AG04449 (cell line): Measurements from ENCODE around the gene RNH1.

Experiments used
- CTCF ChIA-PET: fragments of 350-600 bp; formaldehyde crosslinking; extraction: SDS; loops from one replicate; lab custom pipeline; 2021; ENCODE audit warnings: antibody characterized with exemption; lab: Yijun Ruan, JAX
- POLR2A ChIA-PET: fragments of 400-600, 350-600 bp; formaldehyde crosslinking; extraction: SDS; loops from one replicate; lab custom pipeline; 2020; ENCODE audit warnings: antibody characterized with exemption, inconsistent platforms; lab: Yijun Ruan, JAX
- DNase-seq: peaks from one replicate; pipeline ENCODE4 v3.0.0-alpha.2; 2010; ENCODE audit warnings: low read depth, low spot score
- H3K4me3 ChIP-seq: 2 replicates; pipeline ENCODE4 v1.5.1; 2011; ENCODE audit warnings: low read depth, mild to moderate bottlenecking, control low read depth, low read length
- TF ChIP-seq, protein P1 (sequence below): IDR thresholded peaks from one replicate; pipeline ENCODE4 v1.5.1; 2011; ENCODE audit warnings: mild to moderate bottlenecking, moderate library complexity, low read length, control low read depth, inconsistent platforms; ENCODE audit not compliant: insufficient read depth; ENCODE audit errors: missing control alignments

RNH1 gene

DNA sequence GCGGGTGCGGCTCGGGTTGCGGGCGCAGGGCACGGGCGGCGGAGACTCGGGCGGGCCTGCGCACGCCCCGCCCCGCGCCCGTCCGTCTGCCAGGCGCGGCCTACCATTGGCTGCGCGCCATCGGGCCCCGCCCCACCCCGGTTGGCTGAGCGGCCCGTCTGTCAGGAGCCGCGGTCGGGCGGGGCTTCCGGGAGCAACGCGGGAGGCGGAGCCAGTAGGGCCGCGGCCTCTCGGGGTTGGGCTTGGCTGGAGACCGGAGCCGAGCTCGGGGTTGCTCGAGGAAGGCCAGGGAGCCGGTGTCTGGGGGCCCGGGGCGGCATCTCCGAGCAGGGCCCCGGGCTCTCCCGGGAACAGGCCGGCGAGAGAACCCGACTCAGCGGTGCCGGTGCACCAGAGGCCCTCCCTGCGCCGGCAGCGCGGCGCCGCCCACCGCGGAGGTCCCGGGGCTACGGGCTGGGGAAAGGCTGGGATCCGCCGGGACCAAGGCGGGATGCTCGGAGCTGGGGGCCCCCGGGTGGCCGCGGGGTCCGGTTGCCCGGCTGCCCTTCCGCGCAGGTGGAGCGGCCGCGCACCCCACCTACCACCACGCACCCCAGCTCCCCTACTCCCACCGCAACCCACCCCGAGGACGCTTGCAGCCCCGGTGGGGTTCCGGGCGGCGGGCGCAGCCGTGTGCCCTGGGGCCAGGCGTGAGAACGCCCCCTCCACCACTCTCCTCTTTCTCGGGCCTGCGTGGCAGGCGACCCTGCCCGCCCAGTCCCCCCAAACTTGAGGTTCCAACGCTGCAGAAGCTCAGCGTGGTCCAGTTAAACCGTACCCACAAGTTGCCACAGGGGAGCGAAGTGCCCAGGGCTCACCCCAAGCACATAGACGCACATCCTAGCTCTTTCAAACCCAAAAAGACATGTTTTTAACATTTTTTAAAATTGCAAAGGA, 28.7 kb upstream of the RNH1 start, which contains the start of gene HRAS:
Gene HRAS, minus strand, starts transcription at position 58 of the 936 bp plus-strand sequence.
- H3K4me3 ChIP-seq = peak within 1 kb of the TSS; percentile 73
- DNase-seq = no peak
- ChIA-PET CTCF (interaction anchor here (0.7 to 5.9 kb wide), 5 partner anchors 16 to 192 kb away, joined by 3 to 45 read pairs (median 5); no protein-coding TSS in a partner anchor), POLR2A (interaction anchor here (1.0 to 1.6 kb wide), 4 partner anchors 27 to 40 kb away, joined by 3 to 5 read pairs (median 4); no protein-coding TSS in a partner anchor)
- TF ChIP-seq, protein P1, sequence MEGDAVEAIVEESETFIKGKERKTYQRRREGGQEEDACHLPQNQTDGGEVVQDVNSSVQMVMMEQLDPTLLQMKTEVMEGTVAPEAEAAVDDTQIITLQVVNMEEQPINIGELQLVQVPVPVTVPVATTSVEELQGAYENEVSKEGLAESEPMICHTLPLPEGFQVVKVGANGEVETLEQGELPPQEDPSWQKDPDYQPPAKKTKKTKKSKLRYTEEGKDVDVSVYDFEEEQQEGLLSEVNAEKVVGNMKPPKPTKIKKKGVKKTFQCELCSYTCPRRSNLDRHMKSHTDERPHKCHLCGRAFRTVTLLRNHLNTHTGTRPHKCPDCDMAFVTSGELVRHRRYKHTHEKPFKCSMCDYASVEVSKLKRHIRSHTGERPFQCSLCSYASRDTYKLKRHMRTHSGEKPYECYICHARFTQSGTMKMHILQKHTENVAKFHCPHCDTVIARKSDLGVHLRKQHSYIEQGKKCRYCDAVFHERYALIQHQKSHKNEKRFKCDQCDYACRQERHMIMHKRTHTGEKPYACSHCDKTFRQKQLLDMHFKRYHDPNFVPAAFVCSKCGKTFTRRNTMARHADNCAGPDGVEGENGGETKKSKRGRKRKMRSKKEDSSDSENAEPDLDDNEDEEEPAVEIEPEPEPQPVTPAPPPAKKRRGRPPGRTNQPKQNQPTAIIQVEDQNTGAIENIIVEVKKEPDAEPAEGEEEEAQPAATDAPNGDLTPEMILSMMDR = no peak

DNA sequence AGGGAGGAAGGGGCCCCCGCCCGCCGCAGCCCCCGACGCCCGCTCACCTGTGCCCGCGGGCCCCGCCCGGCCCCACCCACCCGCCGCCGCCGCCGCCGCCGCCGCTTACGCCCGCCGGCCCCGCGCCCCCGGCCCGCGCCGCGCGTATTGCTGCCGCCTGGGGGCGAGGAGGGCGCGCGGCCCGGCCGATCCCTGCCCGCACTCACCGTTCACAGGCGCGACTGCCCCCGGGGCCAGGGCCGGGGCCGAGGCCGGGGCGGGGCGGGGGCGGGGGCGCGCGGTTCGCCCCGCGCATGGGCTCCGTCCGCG, 28.1 kb upstream of the RNH1 start:
- H3K4me3 ChIP-seq = peak overlapping the region; percentile 73
- CTCF ChIA-PET = interaction anchor here (5.9 kb wide), 1 partner anchor 17 kb away, joined by 45 read pairs; no protein-coding TSS in a partner anchor
- TF ChIP-seq, protein P1 = peak; percentile 16
- POLR2A ChIA-PET = interaction anchor here (1.0 kb wide), 1 partner anchor 40 kb away, joined by 4 read pairs; no protein-coding TSS in a partner anchor
- no peak for DNase-seq

DNA sequence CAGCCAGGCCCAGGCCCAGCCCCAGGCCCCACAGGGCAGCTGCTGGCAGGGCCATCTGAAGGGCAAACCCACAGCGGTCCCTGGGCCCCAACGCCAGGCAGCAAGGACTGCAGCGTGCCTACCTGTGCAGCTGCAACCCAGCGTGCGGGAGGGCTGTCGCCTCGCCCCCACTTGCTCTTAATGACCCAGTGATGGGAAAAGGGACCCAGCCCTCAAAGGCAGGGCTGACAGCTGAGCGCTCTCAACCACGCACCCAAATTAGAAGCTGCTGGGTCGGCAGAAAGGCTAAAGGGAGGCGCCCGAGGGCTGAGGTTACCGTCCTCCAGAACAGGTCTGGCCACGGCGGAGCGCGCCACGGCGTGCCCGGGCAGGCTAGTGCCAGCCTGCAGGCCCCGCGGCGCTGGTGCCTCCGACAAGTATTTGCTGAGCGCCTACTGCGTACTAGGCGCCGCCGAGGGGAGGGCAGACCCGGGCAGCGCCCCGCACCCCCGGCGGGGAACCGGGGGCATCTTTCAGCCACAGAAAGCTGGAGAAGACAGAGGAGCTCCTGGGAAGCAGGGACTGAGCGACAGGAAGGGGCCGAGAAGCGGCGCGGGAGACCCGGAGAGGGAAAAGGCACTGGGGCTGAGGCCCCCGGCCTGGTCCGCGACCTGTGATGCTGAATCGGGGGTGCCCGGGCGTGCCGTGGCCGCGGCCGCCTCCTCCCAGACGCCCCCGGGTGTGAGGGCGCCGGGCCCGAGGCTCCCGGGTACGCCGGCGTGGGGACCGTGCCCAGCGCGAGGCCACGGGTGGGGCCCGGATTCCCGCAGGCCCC, 27.6 kb upstream of the RNH1 start:
- POLR2A ChIA-PET = no interaction called here
- peak overlapping the region; percentile 73 for H3K4me3 ChIP-seq
- TF ChIP-seq, protein P1 = no peak
- DNase-seq = no peak
- CTCF ChIA-PET = interaction anchor here (1.2 to 5.9 kb wide), 3 partner anchors 16 to 192 kb away, joined by 3 to 45 read pairs (median 4); no protein-coding TSS in a partner anchor

DNA sequence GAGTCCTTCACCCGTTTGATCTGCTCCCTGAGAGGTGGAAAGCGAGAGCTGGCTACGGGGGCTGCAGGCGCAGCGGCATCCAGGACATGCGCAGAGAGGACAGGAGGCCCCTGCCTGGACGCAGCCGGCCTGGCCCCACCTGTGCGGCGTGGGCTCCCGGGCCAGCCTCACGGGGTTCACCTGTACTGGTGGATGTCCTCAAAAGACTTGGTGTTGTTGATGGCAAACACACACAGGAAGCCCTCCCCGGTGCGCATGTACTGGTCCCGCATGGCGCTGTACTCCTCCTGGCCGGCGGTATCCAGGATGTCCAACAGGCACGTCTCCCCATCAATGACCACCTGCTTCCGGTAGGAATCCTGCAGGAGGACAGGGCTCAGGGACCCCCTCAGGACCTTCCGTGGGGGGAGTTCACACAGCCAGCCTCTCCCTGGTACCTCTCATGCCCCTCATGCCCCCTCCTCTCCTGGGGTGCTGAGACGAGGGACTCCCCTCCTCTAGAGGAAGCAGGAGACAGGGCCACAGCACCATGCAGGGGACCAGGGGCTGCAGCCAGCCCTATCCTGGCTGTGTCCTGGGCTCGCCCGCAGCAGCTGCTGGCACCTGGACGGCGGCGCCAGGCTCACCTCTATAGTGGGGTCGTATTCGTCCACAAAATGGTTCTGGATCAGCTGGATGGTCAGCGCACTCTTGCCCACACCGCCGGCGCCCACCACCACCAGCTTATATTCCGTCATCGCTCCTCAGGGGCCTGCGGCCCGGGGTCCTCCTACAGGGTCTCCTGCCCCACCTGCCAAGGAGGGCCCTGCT, 26.7 kb upstream of the RNH1 start:
- no peak for DNase-seq
- POLR2A ChIA-PET = no interaction called here
- CTCF ChIA-PET = interaction anchor here (1.2 to 5.9 kb wide), 4 partner anchors 15 to 193 kb away, joined by 3 to 45 read pairs (median 4); no protein-coding TSS in a partner anchor
- H3K4me3 ChIP-seq = peak overlapping the region; percentile 73
- TF ChIP-seq, protein P1 = no peak

DNA sequence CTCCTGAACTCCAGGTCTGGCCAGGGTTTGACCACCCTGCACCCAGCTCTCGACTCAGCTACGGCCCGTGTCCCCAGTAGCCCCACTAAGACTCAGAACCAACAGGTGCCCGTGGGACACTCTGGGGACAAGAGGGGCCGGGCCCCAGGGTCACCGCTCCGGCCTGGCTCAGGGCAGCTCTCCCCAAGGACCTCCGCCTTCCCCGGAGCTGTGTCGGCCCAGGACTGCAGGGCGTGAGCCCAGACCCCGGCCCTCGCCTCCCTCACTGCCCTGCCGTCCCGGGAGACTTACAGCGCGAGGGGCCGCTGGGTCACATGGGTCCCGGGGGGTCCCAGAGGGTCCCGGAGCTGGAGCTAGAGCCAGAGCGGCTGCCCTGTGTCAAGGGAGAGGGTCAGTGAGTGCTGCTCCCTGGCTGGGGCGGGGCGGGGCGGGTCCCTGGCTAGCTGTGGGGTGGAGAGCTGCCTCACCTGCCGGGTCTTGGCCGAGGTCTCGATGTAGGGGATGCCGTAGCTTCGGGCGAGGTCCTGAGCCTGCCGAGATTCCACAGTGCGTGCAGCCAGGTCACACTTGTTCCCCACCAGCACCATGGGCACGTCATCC, 26.0 kb upstream of the RNH1 start:
- TF ChIP-seq, protein P1 = no peak
- DNase-seq = no peak
- POLR2A ChIA-PET = no interaction called here
- CTCF ChIA-PET = interaction anchor here (1.2 to 5.9 kb wide), 2 partner anchors 14 to 23 kb away, joined by 3 to 45 read pairs; no protein-coding TSS in a partner anchor
- H3K4me3 ChIP-seq = no peak overlapping the region
